ENCODE measurements around the gene PSMB11.
A peak's percentile ranks its signal among the peaks of the same experiment; 100 is the strongest.

The PSMB11 gene

DNA sequence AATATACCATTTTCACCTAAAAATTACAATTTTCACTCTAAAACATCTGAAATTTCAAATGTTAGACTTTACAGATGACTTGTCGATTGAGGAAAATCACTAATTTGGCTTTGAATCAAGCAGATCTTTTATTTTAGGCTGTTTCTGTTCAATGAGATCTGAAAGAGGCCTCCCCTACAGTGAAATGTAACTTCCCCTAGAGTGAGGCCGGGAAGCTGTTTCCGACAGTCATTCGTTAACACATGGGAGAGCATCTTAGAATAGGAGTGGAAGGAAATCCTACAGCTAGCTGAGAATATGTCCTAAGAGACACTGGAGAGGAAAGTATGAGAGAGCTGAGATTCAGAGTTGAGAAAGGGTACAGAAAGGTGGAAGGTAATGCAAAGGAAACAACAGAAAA lies 26.4 kb upstream of the PSMB11 start:
- no peak for DNase-seq (ENCODE audit: low read depth)

- no peak for DNase-seq (ENCODE audit: low read depth)
These were observed 24.9 kb upstream of the PSMB11 start for GRCh38 chr14:23017091-23017490.

GRCh38 chr14:23018107-23018506 lies 23.9 kb upstream of the PSMB11 start:
- DNase-seq (ENCODE audit: low read depth) = no peak

- DNase-seq (ENCODE audit: low read depth) = no peak
These were observed 21.6 kb upstream of the PSMB11 start for GRCh38 chr14:23020143-23021128.

DNA sequence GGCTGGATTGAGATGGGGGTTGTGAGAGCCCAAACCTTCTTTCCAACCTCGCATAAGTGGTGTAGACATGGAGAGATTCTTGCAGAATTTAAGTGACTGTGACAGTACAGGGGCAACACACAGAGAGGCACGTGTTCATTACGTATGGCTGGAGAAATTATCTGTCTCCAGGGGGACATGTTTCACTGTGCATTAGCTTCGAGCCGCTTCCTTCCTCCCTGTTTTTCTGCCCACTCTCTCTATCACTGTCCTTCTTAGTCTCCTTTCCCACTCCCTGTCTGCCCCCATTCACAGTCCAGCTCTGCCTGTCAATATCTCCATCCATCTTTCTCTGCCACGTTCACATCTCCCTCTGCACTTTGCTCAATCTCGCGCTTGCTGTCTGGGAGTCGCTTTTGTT lies 20.6 kb upstream of the PSMB11 start:
- no peak for DNase-seq (ENCODE audit: low read depth)

DNA sequence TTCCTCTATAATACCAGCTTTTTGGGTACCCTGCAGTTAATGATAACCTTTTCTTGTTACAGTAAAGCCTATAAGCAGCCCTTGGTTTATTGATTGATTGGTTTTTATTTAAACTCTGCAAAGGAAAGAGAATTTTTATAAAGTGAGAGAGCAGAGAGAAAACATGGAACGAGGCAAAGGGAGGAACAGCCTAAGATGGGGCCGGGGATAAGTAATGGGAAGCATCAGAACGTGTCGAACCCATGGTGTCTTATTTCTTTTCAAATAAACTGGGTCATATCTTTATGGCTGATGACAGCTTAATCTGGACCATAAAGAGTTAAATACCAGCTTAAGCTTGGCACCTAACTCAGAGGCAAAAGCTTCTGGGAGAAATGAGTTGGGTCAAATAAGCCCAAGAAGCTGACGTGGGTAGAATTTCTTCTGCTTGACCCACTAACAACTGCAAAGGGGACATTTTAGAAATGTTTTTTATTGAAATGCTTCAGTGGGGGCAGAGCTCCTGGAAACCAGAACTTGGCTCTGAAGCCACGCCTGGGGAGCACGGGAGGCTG lies 20.0 kb upstream of the PSMB11 start:
- DNase-seq (ENCODE audit: low read depth) = no peak

DNA sequence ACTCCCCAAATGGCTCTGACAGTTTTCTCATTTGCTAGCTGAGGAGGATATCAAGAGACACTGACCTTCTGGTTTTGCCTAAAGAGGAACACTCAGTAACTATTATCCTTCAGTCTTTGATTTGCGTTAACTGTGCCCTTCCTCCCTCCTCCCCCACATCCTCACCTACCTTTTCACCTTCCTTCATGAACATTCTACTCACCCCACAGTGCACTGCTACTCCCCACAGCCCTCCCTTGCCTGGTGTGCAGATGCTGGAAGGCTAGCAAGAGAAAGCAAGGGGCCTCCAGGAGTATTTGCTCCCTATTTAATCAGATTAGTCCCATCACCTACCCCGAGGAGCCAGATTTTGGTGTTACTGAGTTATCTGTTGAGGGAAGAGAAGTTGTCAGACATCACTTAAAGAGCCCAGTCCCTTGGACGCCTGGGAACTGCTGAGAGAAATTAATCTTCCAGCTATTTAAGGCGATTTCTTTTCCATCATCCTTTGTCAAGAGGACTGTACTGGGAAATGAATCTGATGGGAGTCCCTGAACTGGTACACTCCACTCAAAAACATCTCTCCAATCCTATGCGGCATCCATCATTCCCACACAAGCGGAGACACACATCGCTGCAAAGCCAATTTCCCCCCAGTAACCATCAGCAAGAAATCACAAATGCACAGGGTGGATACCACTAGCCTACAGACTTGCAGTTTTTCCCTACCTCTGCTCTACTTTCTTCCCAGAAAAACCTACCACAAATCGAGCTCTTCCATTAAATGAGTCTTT lies 18.8 kb upstream of the PSMB11 start:
- DNase-seq (ENCODE audit: low read depth) = no peak

- no peak for DNase-seq (ENCODE audit: low read depth)
These were observed 18.2 kb upstream of the PSMB11 start for GRCh38 chr14:23023795-23024152.

GRCh38 chr14:23024612-23025075 lies 17.4 kb upstream of the PSMB11 start:
- DNase-seq (ENCODE audit: low read depth) = no peak

- no peak for DNase-seq (ENCODE audit: low read depth)
These were observed 16.7 kb upstream of the PSMB11 start for GRCh38 chr14:23025151-23025814.

- no peak for DNase-seq (ENCODE audit: low read depth)
These were observed 13.2 kb upstream of the PSMB11 start for GRCh38 chr14:23028799-23029198.

DNA sequence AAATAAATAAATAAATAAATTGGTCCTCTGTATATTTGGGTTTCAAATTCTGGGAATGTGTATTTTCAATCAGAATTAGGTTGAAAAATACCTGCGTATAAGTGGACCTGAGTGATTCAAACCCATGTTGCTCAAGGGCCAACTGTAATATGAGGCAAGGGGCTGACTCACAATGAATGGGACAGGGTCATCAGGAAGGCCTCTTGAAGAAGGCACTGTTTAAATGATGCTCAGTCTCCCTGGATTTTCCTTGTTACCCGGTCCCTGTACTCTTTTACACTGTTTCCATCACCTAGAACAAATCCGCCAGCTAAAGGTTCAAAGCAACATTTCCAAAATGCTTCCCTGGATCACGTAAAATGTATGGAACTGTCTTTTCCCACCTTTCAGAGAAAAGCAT lies 11.1 kb upstream of the PSMB11 start:
- no peak for DNase-seq (ENCODE audit: low read depth)

DNA sequence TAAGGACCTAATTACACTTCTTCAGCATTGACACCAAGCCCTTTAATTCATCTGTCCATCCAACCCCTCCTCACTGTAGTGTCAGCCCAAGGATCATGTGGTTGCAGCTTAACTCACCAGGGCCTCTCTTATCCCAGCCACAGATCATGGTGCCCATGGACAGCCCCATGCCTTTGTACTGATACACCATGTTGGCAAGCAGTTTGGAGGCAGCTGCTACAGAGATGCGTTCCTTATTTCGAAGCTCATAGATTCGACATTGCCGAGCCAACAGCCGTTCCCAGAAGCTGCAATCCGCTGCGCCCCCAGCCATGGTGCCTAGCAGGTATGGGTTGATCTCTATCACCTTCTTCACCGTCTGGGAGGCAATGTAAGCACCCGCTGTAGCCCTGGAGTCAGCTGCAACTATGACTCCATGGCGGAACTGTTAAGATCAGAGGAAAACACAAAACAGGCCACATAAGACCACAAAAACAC lies 8.7 kb upstream of the PSMB11 start:
- no peak for DNase-seq (ENCODE audit: low read depth)

DNA sequence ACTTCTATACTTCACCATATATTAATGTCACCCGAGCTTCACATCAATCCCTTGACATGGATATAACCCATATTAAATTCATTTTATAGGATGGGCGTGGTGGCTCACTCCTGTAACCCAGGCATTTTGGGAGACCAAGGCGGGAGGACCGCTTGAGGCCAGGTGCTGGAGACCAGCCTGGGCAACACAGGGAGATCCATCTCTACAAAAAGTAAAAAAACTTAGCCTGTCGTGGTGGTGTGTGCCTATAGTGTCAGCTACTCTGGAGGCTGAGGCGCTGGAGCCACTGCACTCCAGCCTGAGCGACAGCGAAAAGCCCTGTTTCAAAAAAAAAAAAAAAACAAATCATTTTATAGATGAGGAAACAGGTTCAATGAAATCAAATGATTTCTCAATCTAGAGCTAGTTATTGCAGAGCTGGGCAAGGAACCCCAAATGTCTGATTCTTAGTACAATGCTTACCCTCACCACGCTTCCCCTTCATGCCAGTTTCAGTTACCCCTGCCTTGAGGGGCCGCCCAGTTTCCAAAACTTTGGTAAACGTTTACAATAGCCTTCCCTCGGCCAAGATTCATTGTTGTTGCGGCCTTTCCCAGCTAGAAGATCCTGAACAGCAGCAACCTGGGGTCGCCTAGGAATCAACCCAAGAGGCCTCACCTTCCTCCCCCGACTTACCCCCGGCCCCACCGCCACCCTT lies 8.1 kb upstream of the PSMB11 start:
- DNase-seq (ENCODE audit: low read depth) = no peak

DNA sequence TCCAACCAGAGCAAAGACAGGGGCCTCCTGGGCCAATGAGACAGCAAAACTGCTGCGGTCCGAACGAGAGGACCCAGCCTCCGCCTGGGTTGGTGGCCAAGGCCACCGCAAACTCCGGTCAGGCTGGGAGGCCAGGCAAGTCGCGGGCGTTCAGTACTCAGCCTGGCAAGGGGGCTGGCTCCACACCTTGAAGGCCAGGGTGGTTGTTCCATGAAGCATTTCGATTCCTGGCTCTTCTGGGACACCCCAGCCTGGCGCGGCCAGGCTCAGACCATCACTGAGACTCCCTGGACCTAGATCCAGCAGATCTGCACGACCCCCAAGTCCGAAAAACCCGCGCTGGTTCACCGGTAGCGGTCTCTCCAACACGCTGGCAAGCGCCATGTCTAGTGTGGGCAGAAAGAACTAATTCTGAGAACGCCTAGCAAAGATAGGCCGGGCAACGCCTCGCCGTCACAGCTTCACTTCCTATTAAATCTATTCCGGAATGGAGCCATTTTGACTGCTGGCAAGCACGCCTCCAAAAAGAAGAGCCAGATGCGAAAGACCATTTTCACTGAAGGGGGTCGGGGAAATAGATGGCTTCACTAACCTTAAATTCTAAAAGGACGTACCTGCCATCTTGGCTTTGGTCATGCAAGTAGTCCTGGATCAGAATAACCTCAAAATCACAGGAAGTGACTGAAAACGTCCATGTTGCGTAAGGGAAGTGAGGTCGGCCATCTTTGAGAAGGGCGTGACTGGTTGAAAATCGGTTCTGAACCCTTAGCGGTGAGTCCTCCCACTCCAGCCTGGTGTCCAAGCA lies 7.3 kb upstream of the PSMB11 start, which contains the start of gene PSMB5:
Gene PSMB5, minus strand, starts transcription at position 403 of the 805 bp plus-strand sequence. Its CDS starts 19 bp downstream, at position 384.
- peak; percentile 77 for DNase-seq (ENCODE audit: low read depth)

DNA sequence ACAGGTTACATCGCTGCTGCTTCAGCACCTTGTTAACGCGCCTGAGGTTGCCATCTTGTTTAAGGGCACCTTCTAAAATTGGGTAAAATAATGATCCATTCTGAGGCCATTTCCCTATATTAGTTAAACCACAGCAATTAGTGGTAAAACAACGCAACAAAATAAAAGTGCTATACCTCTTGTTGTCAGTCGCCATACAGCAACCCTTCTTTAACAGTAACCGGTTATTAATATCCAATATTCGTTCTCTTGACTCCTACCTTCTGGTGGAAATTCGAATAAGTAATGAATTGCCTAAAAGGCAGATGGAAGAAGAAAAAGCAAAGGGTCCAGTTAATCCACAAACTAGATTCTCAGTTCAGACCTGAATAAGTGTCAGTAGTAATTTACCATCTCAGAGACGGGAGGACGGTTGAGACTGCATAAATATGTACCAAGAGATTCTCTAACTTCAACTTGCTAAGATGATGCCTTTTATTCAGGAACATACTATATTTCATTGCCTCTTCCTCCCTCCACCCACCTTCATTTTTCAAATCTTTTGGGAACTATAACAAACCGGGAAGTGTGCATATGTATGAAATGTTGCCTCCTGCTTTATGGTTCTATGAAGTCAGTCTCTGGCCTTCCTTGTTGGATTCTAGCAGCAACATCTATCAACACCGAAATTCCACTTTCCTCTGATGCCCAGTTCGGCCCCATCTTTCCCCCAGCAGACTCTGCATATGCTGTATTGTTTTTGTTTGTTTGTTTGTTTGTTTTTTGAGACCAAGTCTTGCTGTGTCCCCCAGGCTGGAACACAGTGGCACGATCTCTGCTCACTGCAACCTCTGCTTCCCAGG lies 6.5 kb upstream of the PSMB11 start:
- no peak for DNase-seq (ENCODE audit: low read depth)

DNA sequence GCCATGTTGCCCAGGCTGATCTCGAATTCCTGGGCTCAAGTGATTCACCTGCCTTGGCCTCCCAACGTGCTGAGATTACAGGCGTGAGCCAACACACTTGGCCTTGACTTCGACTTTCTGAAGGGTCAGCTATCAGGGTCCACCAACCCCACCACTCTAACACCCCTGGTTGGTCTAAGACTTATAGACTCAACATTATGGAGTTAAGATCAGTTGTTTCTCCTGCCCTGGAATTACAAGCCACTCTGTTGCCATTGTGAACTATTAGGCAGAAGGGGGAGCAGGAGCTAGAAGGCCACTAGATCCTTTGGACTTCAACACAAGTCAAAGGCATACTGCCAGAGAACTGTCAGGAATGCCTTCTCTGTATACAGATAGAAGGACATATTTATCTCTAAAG lies 1.9 kb upstream of the PSMB11 start:
- DNase-seq (ENCODE audit: low read depth) = no peak

GRCh38 chr14:23041729-23042128 lies 283 bp upstream of the PSMB11 start:
- no peak for DNase-seq (ENCODE audit: low read depth)

DNA sequence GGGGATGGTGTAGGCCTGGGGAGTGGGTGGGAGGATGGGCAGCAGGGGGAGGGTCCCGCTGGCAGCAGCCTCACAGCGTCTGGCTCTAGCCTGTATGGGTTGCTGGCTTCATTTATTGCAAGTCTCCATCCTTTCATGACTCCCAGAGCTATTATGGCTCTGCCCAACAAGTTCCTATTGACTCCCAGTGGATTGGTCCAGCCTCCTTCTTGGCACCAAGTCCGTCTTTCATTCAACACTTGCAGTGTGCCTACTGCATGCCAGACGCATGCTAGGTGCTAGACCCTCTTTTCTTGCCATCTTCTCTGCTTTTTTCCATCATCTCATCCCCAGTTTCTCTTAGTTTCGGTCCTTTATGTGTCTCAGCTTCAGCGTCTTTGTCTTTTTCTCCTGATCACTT lies 1.1 kb downstream of the PSMB11 start:
- no peak for DNase-seq (ENCODE audit: low read depth)

- DNase-seq (ENCODE audit: low read depth) = no peak
These were observed 1.7 kb downstream of the PSMB11 start for GRCh38 chr14:23043754-23044153.
